ENCODE measurements around the gene NT5C1B.

Gene NT5C1B

GRCh38 chr2:18610651-18611050 is 21.3 kb upstream of the NT5C1B start:
- TF ChIP-seq ISL1 (CRISPR knock-in tag; IDR thresholded peaks at IDR 0.05) (no peak), SNAI2 (CRISPR knock-in tag; IDR thresholded peaks at IDR 0.05) (no peak), ARNTL (CRISPR knock-in tag; IDR thresholded peaks at IDR 0.05; ENCODE audit: borderline replicate concordance, low read depth) (no peak), TSHZ2 (CRISPR knock-in tag; IDR thresholded peaks at IDR 0.05) (no peak), ZNF565 (CRISPR knock-in tag; conservative IDR thresholded peaks at IDR 0.05; ENCODE audit: low read depth) (no peak)
- ATAC-seq: no peak

- no peak for ATAC-seq
- TF ChIP-seq BACH2 (CRISPR knock-in tag; IDR thresholded peaks at IDR 0.05; ENCODE audit: borderline replicate concordance) (no peak), TOX (CRISPR knock-in tag; IDR thresholded peaks at IDR 0.05; ENCODE audit: borderline replicate concordance) (no peak)
These were observed 20.7 kb upstream of the NT5C1B start for GRCh38 chr2:18610090-18610489.

DNA sequence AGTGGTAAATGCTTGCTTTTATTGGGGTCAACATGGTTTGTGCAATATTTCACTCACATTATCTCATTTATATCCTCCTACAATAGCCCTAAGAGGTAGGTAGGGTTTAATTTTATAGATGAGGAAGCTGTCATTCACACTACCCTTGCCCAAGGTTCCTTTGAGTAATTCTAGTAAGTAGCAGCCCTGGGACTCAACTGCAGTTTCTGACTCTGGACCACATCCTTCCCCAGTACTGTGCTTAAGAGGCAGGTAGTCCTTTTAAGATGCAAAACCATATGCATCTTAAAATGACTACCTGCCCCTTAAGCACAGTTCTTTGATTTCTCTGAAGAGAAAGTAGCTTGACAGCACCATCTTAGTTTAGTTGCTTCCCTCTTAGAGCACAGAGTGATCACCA is 15.7 kb upstream of the NT5C1B start:
- TF ChIP-seq RARB (CRISPR knock-in tag; IDR thresholded peaks at IDR 0.05): no peak
- TF ChIP-seq OSR1 (CRISPR knock-in tag; IDR thresholded peaks at IDR 0.05): no peak
- TF ChIP-seq ZNF565 (CRISPR knock-in tag; conservative IDR thresholded peaks at IDR 0.05; ENCODE audit: low read depth): no peak
- TF ChIP-seq ZNF70 (CRISPR knock-in tag; IDR thresholded peaks at IDR 0.05): no peak
- no peak for TF ChIP-seq ISL1 (CRISPR knock-in tag; IDR thresholded peaks at IDR 0.05)
- no peak for TF ChIP-seq POU6F1 (CRISPR knock-in tag; IDR thresholded peaks at IDR 0.05; ENCODE audit: borderline replicate concordance, low read depth)
- ATAC-seq: no peak; the same call in 2 of the 3 replicates

DNA sequence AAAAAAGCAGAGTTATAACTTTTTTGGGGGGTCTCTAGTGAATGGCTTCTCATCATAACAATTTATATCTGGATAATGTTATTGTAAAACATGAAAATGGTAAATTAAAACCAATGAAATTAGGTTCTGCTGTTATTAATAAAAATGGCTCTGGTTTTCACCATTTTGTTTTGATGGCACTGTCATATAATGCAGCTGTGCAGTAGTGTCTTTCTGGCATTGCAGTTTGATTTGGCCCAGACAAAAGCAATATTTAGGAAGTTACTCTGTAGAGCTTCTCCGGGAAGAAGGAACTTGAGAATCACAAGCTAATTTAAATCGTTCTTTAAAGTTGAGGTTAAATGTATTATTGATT is 15.1 kb upstream of the NT5C1B start:
- peak; percentile 39; the same call in 1 of the 2 replicates for TF ChIP-seq ESRRG (CRISPR knock-in tag; IDR thresholded peaks at IDR 0.05)
- TF ChIP-seq BACH2 (CRISPR knock-in tag; IDR thresholded peaks at IDR 0.05; ENCODE audit: borderline replicate concordance): peak; percentile 8; the same call in 1 of the 2 replicates
- peak; percentile 48; the same call in 1 of the 2 replicates for TF ChIP-seq CREB5 (CRISPR knock-in tag; IDR thresholded peaks at IDR 0.05; ENCODE audit: low read depth)
- TF ChIP-seq TOX (CRISPR knock-in tag; IDR thresholded peaks at IDR 0.05; ENCODE audit: borderline replicate concordance): no peak
- TF ChIP-seq PPARA (CRISPR knock-in tag; IDR thresholded peaks at IDR 0.05; ENCODE audit: borderline replicate concordance): no peak
- TF ChIP-seq ZC3H10 (CRISPR knock-in tag; IDR thresholded peaks at IDR 0.05): no peak
- no peak; the same call in 1 of the 2 replicates for TF ChIP-seq ARNTL (CRISPR knock-in tag; IDR thresholded peaks at IDR 0.05; ENCODE audit: borderline replicate concordance, low read depth)
- no peak for TF ChIP-seq OSR1 (CRISPR knock-in tag; IDR thresholded peaks at IDR 0.05)
- TF ChIP-seq, protein P1, sequence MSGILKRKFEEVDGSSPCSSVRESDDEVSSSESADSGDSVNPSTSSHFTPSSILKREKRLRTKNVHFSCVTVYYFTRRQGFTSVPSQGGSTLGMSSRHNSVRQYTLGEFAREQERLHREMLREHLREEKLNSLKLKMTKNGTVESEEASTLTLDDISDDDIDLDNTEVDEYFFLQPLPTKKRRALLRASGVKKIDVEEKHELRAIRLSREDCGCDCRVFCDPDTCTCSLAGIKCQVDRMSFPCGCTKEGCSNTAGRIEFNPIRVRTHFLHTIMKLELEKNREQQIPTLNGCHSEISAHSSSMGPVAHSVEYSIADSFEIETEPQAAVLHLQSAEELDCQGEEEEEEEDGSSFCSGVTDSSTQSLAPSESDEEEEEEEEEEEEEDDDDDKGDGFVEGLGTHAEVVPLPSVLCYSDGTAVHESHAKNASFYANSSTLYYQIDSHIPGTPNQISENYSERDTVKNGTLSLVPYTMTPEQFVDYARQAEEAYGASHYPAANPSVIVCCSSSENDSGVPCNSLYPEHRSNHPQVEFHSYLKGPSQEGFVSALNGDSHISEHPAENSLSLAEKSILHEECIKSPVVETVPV (CRISPR knock-in tag; IDR thresholded peaks at IDR 0.05): peak; percentile 66
- peak; percentile 11; the same call in 1 of the 2 replicates for TF ChIP-seq ZNF8 (CRISPR knock-in tag; IDR thresholded peaks at IDR 0.05)
- TF ChIP-seq TSHZ2 (CRISPR knock-in tag; IDR thresholded peaks at IDR 0.05): peak; percentile 77
- no peak for TF ChIP-seq RARB (CRISPR knock-in tag; IDR thresholded peaks at IDR 0.05)
- TF ChIP-seq TCF4 (CRISPR knock-in tag; IDR thresholded peaks at IDR 0.05; ENCODE audit: borderline replicate concordance): peak; percentile 78
- TF ChIP-seq ISL1 (CRISPR knock-in tag; IDR thresholded peaks at IDR 0.05): peak; percentile 32; the same call in 1 of the 2 replicates
- no peak for TF ChIP-seq CSDC2 (CRISPR knock-in tag; IDR thresholded peaks at IDR 0.05)
- ATAC-seq: peak; percentile 64

Data from SK-N-SH treated with all-trans-retinoic acid at 6 μM for 48 hours (cell line).